ENCODE results near the gene HS6ST1. TPM values are rescaled to one million over a fixed set of nuclear protein-coding genes. Genes with fewer than 3 reads are reported as not detected.

Gene HS6ST1
- polyA plus RNA-seq, 1 donor from 2014 or later: 4.3 TPM

GRCh38 chr2:128237081-128237534 lies 81.6 kb downstream of the HS6ST1 start:
- Mint-ChIP-seq H3K36me3 (peaks cover 2% of the 10 kb centered on the region), H3K9me3 (no peaks in the 10 kb centered on the region), H3K4me1 (peaks cover 0 to 3% (median 3%) of the 10 kb centered on the region in 3 donors), H3K4me3 (no peak overlapping the region), H3K27ac (no peak overlapping the region), H3K27me3 (peaks cover 2% of the 10 kb centered on the region)

GRCh38 chr2:128236491-128237035 lies 82.1 kb downstream of the HS6ST1 start:
- Mint-ChIP-seq H3K27ac (no peak overlapping the region), H3K36me3 (peaks cover 2% of the 10 kb centered on the region), H3K9me3 (no peaks in the 10 kb centered on the region), H3K4me1 (peaks cover 0 to 3% (median 3%) of the 10 kb centered on the region in 3 donors), H3K4me3 (no peak overlapping the region), H3K27me3 (peaks cover 2% of the 10 kb centered on the region)

GRCh38 chr2:128235581-128235980 lies 83.1 kb downstream of the HS6ST1 start:
- Mint-ChIP-seq H3K27me3 (peaks cover 3% of the 10 kb centered on the region), H3K4me3 (no peak overlapping the region), H3K36me3 (peaks cover 2% of the 10 kb centered on the region), H3K27ac (no peak overlapping the region), H3K4me1 (peaks cover 0 to 3% (median 3%) of the 10 kb centered on the region in 3 donors), H3K9me3 (no peaks in the 10 kb centered on the region)

- no peak overlapping the region for H3K27ac Mint-ChIP-seq
- H3K4me1 Mint-ChIP-seq: peaks cover 0 to 3% (median 3%) of the 10 kb centered on the region in 3 donors
- H3K4me3 Mint-ChIP-seq: peak overlapping the region in 1 of 4 donors; percentile 21
- H3K36me3 Mint-ChIP-seq: peaks cover 2% of the 10 kb centered on the region
- peaks cover 3% of the 10 kb centered on the region for H3K27me3 Mint-ChIP-seq
- H3K9me3 Mint-ChIP-seq: no peaks in the 10 kb centered on the region
Measured at GRCh38 chr2:128234613-128235012, 84.1 kb downstream of the HS6ST1 start.

GRCh38 chr2:128233790-128234395 lies 84.8 kb downstream of the HS6ST1 start:
- Mint-ChIP-seq H3K36me3 (peaks cover 2% of the 10 kb centered on the region), H3K27ac (peak overlapping the region in 1 of 3 donors; percentile 8), H3K27me3 (peaks cover 6% of the 10 kb centered on the region), H3K4me3 (peak overlapping the region; percentile 83 to 94 (median 92)), H3K9me3 (no peaks in the 10 kb centered on the region), H3K4me1 (peaks cover 0 to 3% (median 3%) of the 10 kb centered on the region in 3 donors)

GRCh38 chr2:128232965-128233789 lies 85.5 kb downstream of the HS6ST1 start:
- peaks cover 2% of the 10 kb centered on the region for H3K36me3 Mint-ChIP-seq
- H3K27me3 Mint-ChIP-seq: peaks cover 6% of the 10 kb centered on the region
- H3K4me1 Mint-ChIP-seq: peaks cover 0 to 3% (median 3%) of the 10 kb centered on the region in 3 donors

GRCh38 chr2:128228894-128229293 lies 89.8 kb downstream of the HS6ST1 start:
- Mint-ChIP-seq H3K4me3 (no peak overlapping the region), H3K27ac (no peak overlapping the region), H3K4me1 (peaks cover 0 to 3% (median 3%) of the 10 kb centered on the region in 3 donors), H3K9me3 (peaks cover 0 to 1% (median 0%) of the 10 kb centered on the region in 3 donors), H3K36me3 (no peaks in the 10 kb centered on the region), H3K27me3 (peaks cover 7% of the 10 kb centered on the region)

More at GRCh38 chr2:128232965-128233789, 85.5 kb downstream of the HS6ST1 start:
- H3K9me3 Mint-ChIP-seq: no peaks in the 10 kb centered on the region
- peak overlapping the region in 1 of 3 donors; percentile 8 for H3K27ac Mint-ChIP-seq
- H3K4me3 Mint-ChIP-seq: peak overlapping the region; percentile 83 to 94 (median 92)

GRCh38 chr2:128227862-128228261 lies 90.8 kb downstream of the HS6ST1 start:
- Mint-ChIP-seq H3K27ac (no peak overlapping the region), H3K4me1 (no peaks in the 10 kb centered on the region), H3K4me3 (no peak overlapping the region), H3K9me3 (peaks cover 0 to 1% (median 0%) of the 10 kb centered on the region in 3 donors), H3K27me3 (peaks cover 7% of the 10 kb centered on the region), H3K36me3 (no peaks in the 10 kb centered on the region)

- Mint-ChIP-seq H3K36me3 (no peaks in the 10 kb centered on the region), H3K9me3 (peaks cover 0 to 5% (median 0%) of the 10 kb centered on the region in 3 donors), H3K27me3 (peaks cover 4% of the 10 kb centered on the region), H3K4me3 (no peak overlapping the region), H3K4me1 (peaks cover 0 to 3% (median 1%) of the 10 kb centered on the region in 3 donors), H3K27ac (no peak overlapping the region)
Measured at GRCh38 chr2:128219891-128220290, 98.8 kb downstream of the HS6ST1 start.

- H3K9me3 Mint-ChIP-seq: peaks cover 0 to 5% (median 0%) of the 10 kb centered on the region in 3 donors
- H3K36me3 Mint-ChIP-seq: no peaks in the 10 kb centered on the region
- peaks cover 8% of the 10 kb centered on the region for H3K27me3 Mint-ChIP-seq
- H3K4me1 Mint-ChIP-seq: peaks cover 0 to 3% (median 1%) of the 10 kb centered on the region in 3 donors
- no peak overlapping the region for H3K4me3 Mint-ChIP-seq
- no peak overlapping the region for H3K27ac Mint-ChIP-seq
Measured at GRCh38 chr2:128217671-128218070, 101.0 kb downstream of the HS6ST1 start.

- no peak overlapping the region for H3K4me3 Mint-ChIP-seq
Measured at GRCh38 chr2:128215897-128216642, 102.6 kb downstream of the HS6ST1 start.

More at GRCh38 chr2:128215897-128216642, 102.6 kb downstream of the HS6ST1 start:
- Mint-ChIP-seq H3K4me1 (peaks cover 0 to 3% (median 1%) of the 10 kb centered on the region in 3 donors), H3K9me3 (peaks cover 0 to 5% (median 0%) of the 10 kb centered on the region in 3 donors), H3K27ac (no peak overlapping the region), H3K36me3 (no peaks in the 10 kb centered on the region), H3K27me3 (peaks cover 8% of the 10 kb centered on the region)

Other genes starting within 250 kb of the HS6ST1 start
- 10.9 TPM for gene UGGT1, start 227.7 kb downstream of the HS6ST1 start, polyA plus RNA-seq